ENCODE data around the gene TECTA.
"Not testable (repeated sequence)": the region's sequence is repeated elsewhere in the genome, so short reads cannot be mapped to it uniquely, and the experiment has no call there.

The TECTA gene

DNA sequence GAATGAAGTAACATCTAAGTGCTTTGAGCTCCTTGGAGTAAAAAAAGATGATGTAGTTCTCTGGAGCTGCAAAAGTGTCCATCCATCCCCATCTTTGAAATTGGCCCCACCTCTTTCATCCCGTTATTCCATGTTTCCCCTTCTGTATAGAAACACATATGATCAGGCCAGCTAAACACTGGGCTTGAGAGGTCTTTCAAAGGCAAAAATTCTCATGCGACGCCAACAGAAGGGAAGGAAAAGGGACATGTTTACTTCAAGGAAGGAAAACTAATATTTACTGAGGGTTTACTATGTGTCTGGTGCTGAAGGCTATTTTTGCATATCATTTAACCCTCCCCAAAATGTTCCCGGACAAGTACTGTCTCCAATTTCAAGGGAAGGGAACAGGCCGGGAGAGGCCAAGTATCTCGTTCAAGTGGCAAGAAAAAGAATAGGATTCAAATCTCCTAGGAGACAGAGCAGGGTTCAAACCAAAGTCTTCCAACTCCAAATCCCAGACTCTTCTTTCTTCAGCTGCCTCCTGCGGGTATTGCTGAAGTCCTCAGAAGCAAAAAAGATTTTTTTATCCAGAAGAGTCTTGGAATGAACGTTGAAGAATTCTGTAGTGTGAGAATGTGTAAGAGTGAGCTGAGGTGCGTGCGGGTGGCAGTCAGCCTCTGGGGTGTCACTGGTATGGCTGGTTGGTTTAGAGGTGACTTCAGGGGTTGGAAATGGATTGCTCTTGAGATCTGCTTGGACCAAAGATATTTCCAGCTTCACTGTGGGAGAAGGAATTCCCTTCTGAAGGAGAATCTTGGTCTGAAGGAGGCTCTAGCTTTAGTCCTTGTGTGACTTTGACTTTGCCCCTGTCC is 10.1 kb downstream of the TECTA start:
- Mint-ChIP-seq H3K9me3 (no peaks in the 10 kb centered on the region), H3K27me3 (peaks cover 32% of the 10 kb centered on the region), H3K4me1 (peaks cover 6% of the 10 kb centered on the region), H3K4me3 (no peak overlapping the region), H3K27ac (no peak overlapping the region)
- ATAC-seq (no peak), DNase-seq (no peak)

DNA sequence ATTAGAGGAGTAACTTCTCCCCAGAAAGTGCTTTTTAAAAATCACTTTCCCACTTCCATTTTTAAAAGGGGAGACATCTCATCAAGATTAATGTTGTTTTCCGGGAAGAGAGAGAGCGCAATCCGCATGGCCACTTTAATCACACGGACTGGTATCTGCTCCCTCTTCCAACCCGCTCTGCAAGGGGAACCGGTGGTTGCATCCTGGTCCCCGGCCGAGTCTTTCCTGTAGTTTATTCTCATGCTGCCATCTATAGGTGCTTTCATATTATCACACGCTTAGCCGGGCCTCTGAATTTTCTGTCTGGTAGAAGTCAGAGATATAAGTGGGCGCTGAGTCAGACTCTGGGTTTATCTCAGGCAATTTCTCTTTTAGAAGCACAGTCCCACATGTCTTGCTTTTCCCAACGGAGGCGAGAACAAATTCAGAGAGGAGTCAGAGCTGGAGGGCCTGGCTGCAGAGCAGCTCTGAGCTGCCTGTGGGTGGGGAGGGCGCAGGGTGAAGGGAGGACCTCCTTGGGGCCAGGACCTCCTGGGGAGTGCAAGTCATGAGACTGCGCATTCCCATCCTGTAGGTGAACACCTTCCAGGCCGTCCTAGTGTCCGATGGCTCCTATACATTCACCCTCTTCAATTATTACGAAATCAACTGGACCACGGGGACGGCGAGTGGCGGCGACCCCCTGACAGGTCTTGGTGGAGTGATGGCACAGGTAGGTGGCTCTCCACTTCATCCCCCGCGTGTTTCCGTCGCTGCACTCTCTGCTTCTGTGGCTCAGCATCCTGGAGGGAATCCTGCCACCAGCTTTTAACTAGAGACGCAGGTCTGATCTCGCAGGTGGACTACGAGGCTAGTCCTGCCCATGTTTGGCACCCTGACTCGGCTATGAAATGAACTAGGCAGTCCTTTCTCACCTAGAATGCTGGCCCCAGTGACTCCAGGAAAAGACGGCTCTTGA is 11.7 kb downstream of the TECTA start:
- Mint-ChIP-seq H3K4me3 (no peak overlapping the region), H3K9me3 (no peaks in the 10 kb centered on the region), H3K27ac (no peak overlapping the region), H3K27me3 (peaks cover 32% of the 10 kb centered on the region), H3K4me1 (peaks cover 6% of the 10 kb centered on the region)
- peak; percentile 74 for ATAC-seq
- DNase-seq = peak; percentile 24 to 33

DNA sequence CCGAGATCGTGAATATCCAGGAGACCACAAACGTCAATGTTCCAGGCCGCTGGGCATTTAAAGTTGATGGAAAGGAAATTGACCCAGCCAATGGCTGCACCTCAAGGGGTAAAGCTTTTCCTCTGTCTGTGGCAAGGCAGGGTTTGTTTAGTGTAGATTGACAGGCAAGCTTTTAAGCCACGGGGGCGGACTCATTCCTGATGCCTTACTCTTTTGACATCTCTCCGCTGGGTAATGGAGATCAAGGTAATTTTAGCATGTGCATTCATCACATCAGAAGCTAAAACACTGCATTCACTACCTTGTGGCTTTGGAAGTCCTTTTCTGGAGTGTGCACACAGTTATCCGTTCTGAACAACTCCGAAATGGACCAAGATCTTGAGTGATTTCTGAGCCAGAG is 12.6 kb downstream of the TECTA start:
- Mint-ChIP-seq H3K4me3 (no peak overlapping the region), H3K27me3 (peaks cover 32% of the 10 kb centered on the region), H3K9me3 (no peaks in the 10 kb centered on the region), H3K27ac (no peak overlapping the region), H3K4me1 (peaks cover 6% of the 10 kb centered on the region)
- ATAC-seq (no peak), DNase-seq (no peak)

DNA sequence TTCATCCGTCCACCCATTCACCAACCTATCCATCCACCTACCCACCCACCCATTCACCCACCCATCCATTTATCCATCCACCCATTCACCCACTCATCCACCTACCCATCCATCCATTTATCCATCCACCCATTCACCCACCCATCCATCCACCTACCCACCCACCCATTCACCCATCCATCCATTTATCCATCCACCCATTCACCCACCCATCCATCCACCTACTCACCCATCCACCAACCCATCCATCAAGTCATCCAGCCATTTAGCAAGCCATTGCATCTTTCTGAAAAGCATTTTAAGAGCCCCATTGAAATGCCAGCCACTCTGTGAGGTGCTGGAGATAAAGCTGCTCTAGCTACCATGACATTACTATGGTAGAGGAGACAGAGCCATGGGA is 14.0 kb downstream of the TECTA start:
- H3K4me3 Mint-ChIP-seq, H3K4me1 Mint-ChIP-seq, H3K9me3 Mint-ChIP-seq, ATAC-seq, H3K27ac Mint-ChIP-seq, DNase-seq: not testable (repeated sequence)
- peaks cover 32% of the 10 kb centered on the region for H3K27me3 Mint-ChIP-seq

DNA sequence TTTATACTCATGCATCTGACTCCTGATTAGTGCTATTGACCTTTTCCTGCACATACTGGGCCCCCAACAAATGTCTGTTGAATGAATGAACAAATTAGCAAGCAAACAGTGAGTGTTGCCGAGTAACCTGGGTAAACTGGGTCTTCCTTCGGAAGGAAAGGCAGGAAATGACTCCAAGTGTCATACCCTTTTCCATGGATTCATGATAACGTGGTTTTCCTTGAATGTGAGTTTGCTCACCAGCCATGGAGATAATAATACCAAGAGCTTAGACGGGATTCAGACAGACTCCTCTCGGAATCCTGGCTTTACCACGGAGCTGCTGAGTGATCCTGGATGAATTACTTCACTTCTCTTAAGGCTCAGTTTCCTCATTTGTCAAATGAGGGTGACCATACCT is 16.7 kb downstream of the TECTA start:
- Mint-ChIP-seq H3K27me3 (peaks cover 12% of the 10 kb centered on the region), H3K27ac (no peak overlapping the region), H3K4me1 (no peaks in the 10 kb centered on the region), H3K4me3 (no peak overlapping the region), H3K9me3 (no peaks in the 10 kb centered on the region)
- ATAC-seq (no peak), DNase-seq (no peak)

DNA sequence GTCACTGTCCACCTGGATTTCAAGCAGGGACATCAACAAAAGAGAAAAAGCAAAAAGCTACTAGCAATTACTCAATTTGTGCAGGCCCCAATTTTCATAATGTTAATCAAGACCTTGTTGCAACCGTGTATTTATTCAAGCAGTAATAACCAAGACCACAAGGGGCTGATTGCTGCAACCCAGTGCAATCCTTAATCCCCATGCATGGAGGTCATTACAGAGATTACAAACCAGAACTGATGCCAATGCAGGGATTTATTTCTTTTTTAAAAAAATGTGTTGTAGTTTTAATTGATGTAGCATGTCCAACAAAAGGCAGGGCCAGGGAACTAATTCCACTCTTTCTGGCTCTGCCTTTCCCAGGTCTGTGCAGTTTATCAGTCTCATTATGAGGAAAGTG is 18.4 kb downstream of the TECTA start:
- Mint-ChIP-seq H3K4me1 (no peaks in the 10 kb centered on the region), H3K27me3 (no peaks in the 10 kb centered on the region), H3K4me3 (no peak overlapping the region), H3K27ac (no peak overlapping the region), H3K9me3 (peaks cover 0 to 6% of the 10 kb centered on the region in 2 donors)
- DNase-seq (no peak), ATAC-seq (no peak)

DNA sequence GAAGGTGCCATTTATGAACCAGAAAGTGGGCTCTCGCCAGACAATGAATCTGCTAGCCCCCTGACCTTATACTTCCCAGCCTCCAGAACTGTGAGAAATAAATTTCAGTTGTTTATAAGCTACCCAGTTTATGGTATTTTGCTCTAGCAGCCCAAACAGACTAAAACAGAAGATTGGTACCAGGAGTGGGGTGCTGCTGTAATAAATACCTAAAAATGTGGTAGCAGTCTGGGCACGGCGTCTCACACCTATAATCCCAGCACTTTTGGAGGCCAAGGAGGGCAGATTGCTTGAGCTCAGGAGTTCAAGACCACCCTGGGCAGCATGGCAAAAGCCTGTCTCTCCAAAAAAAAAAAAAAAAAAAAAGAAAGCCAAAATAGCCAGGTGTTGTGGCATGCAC is 21.3 kb downstream of the TECTA start:
- ATAC-seq (no peak), DNase-seq (no peak)
- H3K9me3 Mint-ChIP-seq = peaks cover 0 to 6% of the 10 kb centered on the region in 2 donors
- no peak overlapping the region for H3K4me3 Mint-ChIP-seq
- no peak overlapping the region for H3K27ac Mint-ChIP-seq
- no peaks in the 10 kb centered on the region for H3K4me1 Mint-ChIP-seq
- H3K27me3 Mint-ChIP-seq = no peaks in the 10 kb centered on the region

DNA sequence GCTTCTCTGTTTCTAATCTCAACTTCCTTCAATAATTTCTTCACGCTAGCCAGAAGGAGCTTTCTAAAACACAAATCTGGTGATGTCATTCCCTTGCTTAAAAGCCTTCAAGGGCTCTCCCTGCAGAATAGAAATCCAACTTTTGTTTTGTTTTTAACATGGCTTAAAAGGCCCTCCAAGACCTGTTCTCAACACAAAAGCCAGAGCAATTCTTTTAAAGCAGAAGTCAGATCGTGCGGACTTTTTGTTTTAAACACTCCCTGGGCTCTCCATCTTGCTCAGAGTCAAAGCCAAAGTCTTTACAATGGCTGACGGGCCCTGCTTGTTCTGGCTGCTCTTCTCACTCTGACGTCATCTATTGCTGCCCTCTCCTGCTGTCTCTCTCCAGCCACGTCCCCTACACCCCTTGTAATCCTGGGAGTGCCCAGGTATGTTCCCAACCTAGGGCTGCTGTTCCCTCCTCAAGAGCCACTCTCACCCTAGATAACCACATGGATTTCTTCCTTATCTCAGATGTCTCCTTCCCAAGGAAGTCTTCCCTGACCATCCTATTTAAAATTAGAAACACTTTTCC is 22.5 kb downstream of the TECTA start:
- no peak for ATAC-seq
- DNase-seq = no peak
- peak overlapping the region in 1 of 2 donors; percentile 5 for H3K27ac Mint-ChIP-seq
- H3K4me1 Mint-ChIP-seq = no peaks in the 10 kb centered on the region
- H3K9me3 Mint-ChIP-seq = peaks cover 0 to 6% of the 10 kb centered on the region in 2 donors
- H3K27me3 Mint-ChIP-seq = no peaks in the 10 kb centered on the region
- no peak overlapping the region for H3K4me3 Mint-ChIP-seq

DNA sequence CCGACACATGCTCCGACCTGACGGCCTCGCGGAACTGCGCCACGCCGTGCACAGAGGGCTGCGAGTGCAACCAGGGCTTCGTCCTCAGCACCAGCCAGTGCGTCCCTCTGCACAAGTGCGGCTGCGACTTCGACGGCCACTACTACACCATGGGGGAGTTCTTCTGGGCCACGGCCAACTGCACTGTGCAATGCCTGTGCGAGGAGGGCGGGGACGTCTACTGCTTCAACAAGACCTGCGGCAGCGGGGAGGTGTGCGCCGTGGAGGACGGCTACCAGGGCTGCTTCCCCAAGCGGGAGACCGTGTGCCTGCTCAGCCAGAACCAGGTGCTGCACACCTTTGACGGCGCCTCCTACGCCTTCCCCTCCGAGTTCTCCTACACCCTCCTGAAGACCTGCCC is 26.8 kb downstream of the TECTA start:
- peaks cover 0 to 6% of the 10 kb centered on the region in 2 donors for H3K9me3 Mint-ChIP-seq
- H3K27ac Mint-ChIP-seq = no peak overlapping the region
- H3K4me3 Mint-ChIP-seq = no peak overlapping the region
- H3K4me1 Mint-ChIP-seq = no peaks in the 10 kb centered on the region
- no peaks in the 10 kb centered on the region for H3K27me3 Mint-ChIP-seq
- ATAC-seq = no peak
- no peak for DNase-seq

DNA sequence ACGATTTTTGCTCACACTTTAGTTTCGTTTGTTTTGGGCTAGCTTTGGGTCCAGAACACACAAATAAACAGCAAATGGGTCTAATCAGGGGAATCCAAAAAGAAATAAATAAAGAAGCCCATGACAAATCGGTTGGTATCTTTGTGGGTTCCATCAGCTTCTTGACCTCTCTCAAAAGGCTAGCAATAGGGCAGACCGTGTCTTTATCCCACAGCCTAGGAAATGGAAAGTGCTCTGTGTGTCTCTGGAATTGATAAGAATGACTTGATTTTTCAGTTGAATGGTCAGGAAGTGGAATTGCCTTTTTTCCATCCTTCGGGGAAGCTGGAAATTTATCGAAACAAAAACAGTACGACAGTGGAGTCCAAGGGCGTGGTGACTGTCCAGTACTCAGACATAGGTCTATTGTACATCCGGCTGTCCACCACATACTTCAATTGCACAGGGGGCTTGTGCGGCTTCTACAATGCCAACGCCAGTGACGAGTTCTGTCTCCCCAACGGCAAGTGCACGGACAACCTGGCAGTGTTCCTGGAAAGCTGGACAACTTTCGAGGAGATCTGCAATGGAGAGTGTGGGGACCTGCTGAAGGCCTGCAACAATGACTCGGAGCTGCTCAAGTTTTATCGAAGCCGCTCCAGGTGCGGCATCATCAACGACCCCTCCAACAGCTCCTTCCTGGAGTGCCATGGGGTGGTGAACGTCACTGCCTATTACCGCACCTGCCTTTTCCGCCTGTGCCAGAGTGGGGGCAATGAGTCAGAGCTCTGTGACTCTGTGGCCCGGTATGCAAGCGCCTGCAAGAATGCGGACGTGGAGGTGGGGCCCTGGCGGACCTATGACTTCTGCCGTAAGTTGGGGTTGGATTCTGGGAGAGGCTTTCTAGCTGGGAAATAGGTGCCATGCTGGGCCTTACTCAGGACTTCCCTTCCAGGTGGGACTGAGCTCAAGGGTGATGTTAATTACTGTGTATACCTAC is 28.6 kb downstream of the TECTA start:
- Mint-ChIP-seq H3K4me3 (no peak overlapping the region), H3K27ac (no peak overlapping the region)

DNA sequence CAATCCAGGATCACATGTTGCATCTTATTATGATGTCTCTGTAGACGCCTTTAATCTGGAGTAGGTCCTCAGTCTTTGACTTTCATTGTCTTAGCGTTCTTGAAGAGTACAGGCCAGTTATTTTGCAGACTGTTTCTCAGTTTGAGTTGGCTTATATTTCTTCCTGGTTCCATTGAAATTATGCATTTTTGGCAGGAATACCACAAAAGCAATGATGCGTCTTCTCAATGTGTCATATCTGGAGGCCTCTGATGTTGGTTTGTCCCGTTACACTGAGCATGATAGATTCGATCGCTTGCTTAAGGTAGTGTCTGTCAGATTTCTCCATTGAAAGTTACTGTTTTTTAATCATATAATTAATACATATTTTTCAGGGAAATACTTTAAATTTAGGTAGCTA is 30.6 kb downstream of the TECTA start:
- DNase-seq (no peak), ATAC-seq (no peak)
- Mint-ChIP-seq H3K4me3 (no peak overlapping the region), H3K27me3 (no peaks in the 10 kb centered on the region), H3K9me3 (no peaks in the 10 kb centered on the region), H3K27ac (no peak overlapping the region), H3K4me1 (no peaks in the 10 kb centered on the region)

More for the DNA sequence above, 28.6 kb downstream of the TECTA start:
- no peak for DNase-seq
- Mint-ChIP-seq H3K4me1 (no peaks in the 10 kb centered on the region), H3K9me3 (no peaks in the 10 kb centered on the region), H3K27me3 (no peaks in the 10 kb centered on the region)
- no peak for ATAC-seq

DNA sequence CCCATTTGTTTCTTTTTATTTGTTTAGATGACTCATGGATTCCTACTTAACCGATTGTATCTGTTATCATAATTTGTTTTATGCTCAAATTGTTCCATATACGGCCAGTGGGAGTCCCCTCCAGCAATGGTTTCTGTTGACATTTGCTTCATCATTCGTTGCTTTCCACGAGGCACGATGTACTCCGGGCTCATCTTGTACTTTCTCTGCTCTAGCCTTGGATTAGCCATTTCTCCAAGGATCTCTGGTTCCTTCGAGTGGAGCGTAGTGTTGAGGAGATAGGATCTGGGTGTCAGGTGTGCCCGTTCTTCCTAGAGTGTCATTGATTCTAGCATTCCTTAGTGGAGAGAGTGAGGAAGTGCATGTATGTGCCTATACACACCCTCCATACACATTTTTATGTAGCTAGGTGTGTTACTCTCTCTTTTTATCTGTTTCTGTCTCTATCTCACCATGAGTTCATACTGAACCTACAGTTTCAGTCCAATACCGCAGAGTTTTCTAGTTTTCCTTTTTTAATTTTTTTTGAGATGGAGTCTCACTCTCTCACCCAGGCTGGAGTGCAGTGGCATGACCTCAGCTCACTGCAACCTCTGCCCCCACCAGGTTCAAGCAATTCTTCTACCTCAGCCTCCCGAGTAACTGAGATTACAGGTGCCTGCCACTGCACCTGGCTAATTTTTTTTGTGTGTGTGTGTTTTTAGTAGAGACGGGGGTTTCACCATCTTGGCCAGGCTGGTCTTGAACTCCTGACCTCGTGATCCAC is 31.4 kb downstream of the TECTA start:
- Mint-ChIP-seq H3K27ac (peak overlapping the region in 1 of 2 donors; percentile 62), H3K4me1 (no peaks in the 10 kb centered on the region), H3K9me3 (no peaks in the 10 kb centered on the region), H3K27me3 (no peaks in the 10 kb centered on the region), H3K4me3 (no peak overlapping the region)
- no peak for ATAC-seq
- DNase-seq = no peak

DNA sequence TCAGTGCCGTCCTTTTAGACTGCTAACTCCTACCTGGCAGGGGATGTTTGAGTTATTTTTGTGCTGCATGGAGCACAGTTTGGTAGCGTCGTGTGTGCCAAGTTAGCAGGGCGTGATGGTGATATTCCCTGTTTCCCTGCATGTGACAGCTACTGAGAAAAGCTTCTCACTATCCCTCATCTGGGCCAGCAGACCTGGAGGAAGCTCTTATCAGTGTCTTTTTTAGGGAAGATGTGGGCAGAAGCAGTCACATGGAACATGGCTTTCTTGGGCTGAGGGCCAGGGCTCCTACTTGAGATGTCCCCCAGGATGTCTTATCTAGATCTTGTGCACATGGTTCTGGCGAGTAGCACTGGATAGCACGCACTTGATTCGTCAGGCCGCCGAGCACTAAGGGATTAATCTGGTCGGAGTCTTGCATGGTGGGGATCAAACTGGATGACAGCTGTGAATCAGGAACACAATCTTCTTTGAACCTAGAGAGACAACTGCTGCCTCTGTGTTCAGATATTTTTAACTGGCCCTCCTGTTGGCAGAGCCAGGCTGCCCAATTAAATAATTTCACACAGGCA is 33.8 kb downstream of the TECTA start:
- Mint-ChIP-seq H3K4me1 (no peaks in the 10 kb centered on the region), H3K4me3 (no peak overlapping the region), H3K27ac (no peak overlapping the region), H3K27me3 (no peaks in the 10 kb centered on the region), H3K9me3 (no peaks in the 10 kb centered on the region)
- ATAC-seq (no peak), DNase-seq (no peak)

DNA sequence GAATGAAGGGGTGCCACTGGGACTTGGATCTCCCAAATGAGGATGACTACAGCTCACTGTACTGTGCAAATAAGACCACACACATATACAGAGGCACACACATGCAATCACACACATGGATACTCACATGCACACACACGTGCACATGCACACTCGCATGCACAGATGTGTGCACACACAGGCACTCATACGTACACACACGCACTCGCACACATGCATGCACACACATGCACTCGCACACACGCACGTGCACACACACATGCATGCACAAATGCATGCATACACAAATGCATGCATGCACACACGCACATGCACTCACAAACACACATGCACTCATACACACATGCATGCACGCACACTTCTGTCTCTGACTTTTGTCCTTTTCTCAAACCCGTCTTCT is 36.0 kb downstream of the TECTA start:
- DNase-seq (no peak), ATAC-seq (no peak)
- Mint-ChIP-seq H3K27ac (no peak overlapping the region), H3K9me3 (no peaks in the 10 kb centered on the region), H3K4me3 (no peak overlapping the region), H3K4me1 (no peaks in the 10 kb centered on the region), H3K27me3 (no peaks in the 10 kb centered on the region)

All from stimulated activated naive CD8-positive, alpha-beta T cell treated with anti-CD3 and anti-CD28 coated beads, Interleukin-15, amount 100 ng/mL, for 72 hours (primary cell).